NCI-H510A treated with DMSO at 0.1 percent for 48 hours (cell line): ENCODE results near the gene SLC23A2.
"Not testable (repeated sequence)": the region's sequence is repeated elsewhere in the genome, so short reads cannot be mapped to it uniquely, and the experiment has no call there.

Source experiments
- DNase-seq: peaks from one replicate; lab custom pipeline; 2025; lab: John Stamatoyannopoulos, UW

The SLC23A2 gene

GRCh38 chr20:4936392-4936850 is 64.9 kb downstream of the SLC23A2 start:
- DNase-seq: no peak

GRCh38 chr20:4932061-4932460 is 69.2 kb downstream of the SLC23A2 start:
- DNase-seq: no peak

GRCh38 chr20:4929686-4930397 is 71.5 kb downstream of the SLC23A2 start:
- DNase-seq: no peak

GRCh38 chr20:4926531-4927156 is 74.7 kb downstream of the SLC23A2 start:
- DNase-seq: no peak

- DNase-seq: no peak
Observed at GRCh38 chr20:4925842-4926530, 75.3 kb downstream of the SLC23A2 start.

- DNase-seq: no peak
Observed at GRCh38 chr20:4924446-4924845, 76.9 kb downstream of the SLC23A2 start.

GRCh38 chr20:4924032-4924431 is 77.3 kb downstream of the SLC23A2 start:
- no peak for DNase-seq

- no peak for DNase-seq
Observed at GRCh38 chr20:4922186-4922585, 79.1 kb downstream of the SLC23A2 start.

- not testable (repeated sequence) for DNase-seq
Observed at GRCh38 chr20:4921271-4921670, 80.0 kb downstream of the SLC23A2 start.

GRCh38 chr20:4920655-4921054 is 80.7 kb downstream of the SLC23A2 start:
- DNase-seq: no peak

- no peak for DNase-seq
Observed at GRCh38 chr20:4920131-4920530, 81.2 kb downstream of the SLC23A2 start.

- no peak for DNase-seq
Observed at GRCh38 chr20:4919047-4919704, 82.1 kb downstream of the SLC23A2 start.

GRCh38 chr20:4918473-4918872 is 82.8 kb downstream of the SLC23A2 start:
- DNase-seq: no peak

- DNase-seq: no peak
Observed at GRCh38 chr20:4916971-4917881, 84.1 kb downstream of the SLC23A2 start.

- no peak for DNase-seq
Observed at GRCh38 chr20:4913147-4913546, 88.2 kb downstream of the SLC23A2 start.

- DNase-seq: no peak
Observed at GRCh38 chr20:4912380-4913142, 88.7 kb downstream of the SLC23A2 start.

- no peak for DNase-seq
Observed at GRCh38 chr20:4910951-4911350, 90.4 kb downstream of the SLC23A2 start.

GRCh38 chr20:4905613-4906012 is 95.7 kb downstream of the SLC23A2 start:
- DNase-seq: no peak

- DNase-seq: no peak
Observed at GRCh38 chr20:4905195-4905594, 96.1 kb downstream of the SLC23A2 start.

- DNase-seq: no peak
Observed at GRCh38 chr20:4904127-4904860, 97.0 kb downstream of the SLC23A2 start.
